CD14-positive monocyte (primary cell): Measurements from ENCODE around the gene SYNPO2. TPM values are rescaled to one million over a fixed set of nuclear protein-coding genes. Genes with fewer than 3 reads are reported as not detected.

ENCODE experiments used
- DNase-seq, 3 donors: peaks; one replicate each; pipeline ENCODE4 v3.0.0-alpha.2; 2011 to 2022
- H2AFZ ChIP-seq: 2 replicates; pipeline ENCODE4 v1.6.0; 2012; ENCODE audit warnings: mild to moderate bottlenecking, low read depth, low read length, inconsistent platforms; ENCODE audit not compliant: insufficient read depth, poor library complexity, severe bottlenecking
- H3K27ac ChIP-seq, 2 donors: 1 replicate in 1 of 2; 2 replicates in 1 of 2; pipeline ENCODE4 v1.5.1; 2012 to 2013; ENCODE audit warnings: low read length in 2 of 2, control low read depth in 1 of 2, inconsistent platforms in 1 of 2, low read depth in 1 of 2, mild to moderate bottlenecking in 1 of 2
- H3K27me3 ChIP-seq, 2 donors: one replicate each; pipeline versions ENCODE4 v1.6.0 to v1.6.1; 2011 to 2013; ENCODE audit warnings: low read length in 2 of 2; ENCODE audit not compliant: control insufficient read depth in 2 of 2, insufficient read depth in 2 of 2
- H3K36me3 ChIP-seq, 2 donors: replicated peaks in 1 of 2; 1 replicate in 1 of 2; 2 replicates in 1 of 2; pipeline versions ENCODE4 v1.5.1 to v1.6.1; 2012 to 2013; ENCODE audit warnings: low read length in 2 of 2, control low read depth in 1 of 2, inconsistent platforms in 1 of 2, mild to moderate bottlenecking in 1 of 2; ENCODE audit not compliant: insufficient read depth in 2 of 2, control insufficient read depth in 1 of 2
- H3K4me1 ChIP-seq, 2 donors: 1 replicate in 1 of 2; 2 replicates in 1 of 2; pipeline versions ENCODE4 v1.5.1 to v1.6.1; 2012 to 2013; ENCODE audit warnings: low read length in 2 of 2, control low read depth in 1 of 2, inconsistent platforms in 1 of 2, mild to moderate bottlenecking in 1 of 2, moderate library complexity in 1 of 2; ENCODE audit not compliant: insufficient read depth in 2 of 2, control insufficient read depth in 1 of 2
- H3K4me2 ChIP-seq: replicated peaks from 2 replicates; pipeline ENCODE3; 2012; ENCODE audit warnings: low read length, moderate library complexity, mild to moderate bottlenecking; ENCODE audit not compliant: poor library complexity, severe bottlenecking; ENCODE audit errors: extremely low read depth
- H3K4me3 ChIP-seq, 3 experiments: fragments of 200-600 bp in 1 of 3; sonication (generic) in 1 of 3; replicated peaks in 1 of 3; 1 replicate in 2 of 3; 2 replicates in 1 of 3; pipeline ENCODE4 v1.5.1; 2011 to 2013; ENCODE audit warnings: low read length in 3 of 3, mild to moderate bottlenecking in 3 of 3, control low read depth in 2 of 3, low read depth in 2 of 3, inconsistent platforms in 1 of 3, moderate library complexity in 1 of 3
- H3K79me2 ChIP-seq: 2 replicates; pipeline ENCODE4 v1.6.0; 2012; ENCODE audit warnings: mild to moderate bottlenecking, control low read depth, inconsistent platforms, low read length, moderate library complexity; ENCODE audit not compliant: insufficient read depth
- H3K9ac ChIP-seq: 2 replicates; pipeline ENCODE4 v1.6.0; 2017; ENCODE audit warnings: low read length, mild to moderate bottlenecking; ENCODE audit not compliant: insufficient read depth, poor library complexity, severe bottlenecking
- H3K9me3 ChIP-seq, 2 donors: replicated peaks in 1 of 2; 1 replicate in 1 of 2; 2 replicates in 1 of 2; pipeline versions ENCODE4 v1.5.1 to v1.6.1; 2012 to 2013; ENCODE audit warnings: low read length in 2 of 2, control low read depth in 1 of 2; ENCODE audit not compliant: control insufficient read depth in 1 of 2, insufficient read depth in 1 of 2
- H4K20me1 ChIP-seq: 2 replicates; pipeline ENCODE4 v1.6.0; 2012; ENCODE audit warnings: mild to moderate bottlenecking, low read length, control low read depth, moderate library complexity; ENCODE audit not compliant: insufficient read depth
- H3K27ac Mint-ChIP-seq, 7 donors: one replicate each; pipeline ENCODE4 v1.8.0; 2020; ENCODE audit warnings: mild to moderate bottlenecking in 7 of 7, mixed read lengths in 7 of 7, moderate library complexity in 6 of 7, inconsistent platforms in 2 of 7
- H3K27me3 Mint-ChIP-seq, 3 donors: one replicate each; pipeline ENCODE4 v1.8.0; 2021 to 2022; ENCODE audit warnings: low read depth in 3 of 3, mild to moderate bottlenecking in 3 of 3, mixed read lengths in 3 of 3, moderate library complexity in 3 of 3, inconsistent platforms in 1 of 3
- H3K36me3 Mint-ChIP-seq, 2 donors: one replicate each; pipeline ENCODE4 v1.8.0; 2020; ENCODE audit warnings: mixed read lengths in 2 of 2, inconsistent platforms in 1 of 2, mild to moderate bottlenecking in 1 of 2
- H3K4me1 Mint-ChIP-seq: one replicate; pipeline ENCODE4 v1.8.0; 2020; ENCODE audit warnings: mild to moderate bottlenecking, mixed read lengths
- H3K4me3 Mint-ChIP-seq, 2 donors: one replicate each; pipeline ENCODE4 v1.8.0; 2020; ENCODE audit warnings: mild to moderate bottlenecking in 2 of 2, mixed read lengths in 2 of 2, moderate library complexity in 1 of 2
- H3K9me3 Mint-ChIP-seq, 7 donors: one replicate each; pipeline ENCODE4 v1.8.0; 2020 to 2022; ENCODE audit warnings: mixed read lengths in 7 of 7, mild to moderate bottlenecking in 6 of 7, moderate library complexity in 6 of 7, inconsistent platforms in 2 of 7
- CTCF ChIP-seq: fragments of 200-600 bp; IDR thresholded peaks from one replicate; pipeline ENCODE4 v1.8.0; 2022; ENCODE audit warnings: antibody characterized with exemption, mild to moderate bottlenecking
- WGBS: methylation state at CpG from one replicate; pipeline ENCODE4 v1.1.5; 2013; ENCODE audit warnings: missing lambda C conversion rate; ENCODE audit not compliant: insufficient coverage; 5-methylcytosine and 5-hydroxymethylcytosine counted together
- intact Hi-C, 2 donors: fragments of 100-400 bp; cut with micrococcal nuclease; formaldehyde crosslinking; loops; one replicate each; pipeline versions ENCODE4 v1.15.0 to v1.15.1; 2023
- polyA plus RNA-seq, 3 donors: library from polyadenylated mRNA; depleted of rRNA in 1 of 3; unstranded in 2 of 3; stranded (reverse) in 1 of 3; fragments of 300-500 nt in 2 of 3; fragments of >200 nt in 1 of 3; fragmentation: Illumina TruSeq in 2 of 3; gene quantifications; 1 replicate in 2 of 3; 2 replicates in 1 of 3; pipeline ENCODE4 v1.2.3, GENCODE V29; 2012 to 2021

Gene SYNPO2
- polyA plus RNA-seq, 3 donors = 0.04 TPM; not detected in 2

GRCh38 chr4:118910221-118910620, 21.6 kb downstream of the SYNPO2 start:
- H3K27me3 ChIP-seq = no peaks in the 10 kb centered on the region
- H3K4me1 Mint-ChIP-seq = peaks cover 4% of the 10 kb centered on the region

GRCh38 chr4:118911238-118911703, 22.6 kb downstream of the SYNPO2 start:
- Histone ChIP-seq H2AFZ (no peak overlapping the region), H3K4me2 (no peak overlapping the region), H3K79me2 (no peaks in the 10 kb centered on the region), H3K9me3 (no peaks in the 10 kb centered on the region), H4K20me1 (no peaks in the 10 kb centered on the region), H3K27me3 (no peaks in the 10 kb centered on the region), H3K4me3 (no peak overlapping the region), H3K4me1 (no peaks in the 10 kb centered on the region), H3K27ac (no peak overlapping the region), H3K36me3 (no peaks in the 10 kb centered on the region), H3K9ac (no peak overlapping the region)
- peaks cover 0 to 1% (median 0%) of the 10 kb centered on the region in 7 donors for H3K9me3 Mint-ChIP-seq
- H3K27me3 Mint-ChIP-seq = peaks cover 1 to 4% (median 1%) of the 10 kb centered on the region in 3 donors
- TF ChIP-seq CTCF = no peak
- DNase-seq = no peak
- intact Hi-C loops = no loop called here
- H3K36me3 Mint-ChIP-seq = no peaks in the 10 kb centered on the region
- whole genome bisulfite sequencing = no CpG with 5 or more reads among the region's 3 CpGs
- H3K27ac Mint-ChIP-seq = no peak overlapping the region
- H3K4me1 Mint-ChIP-seq = no peaks in the 10 kb centered on the region
- H3K4me3 Mint-ChIP-seq = no peak overlapping the region

More at GRCh38 chr4:118910221-118910620, 21.6 kb downstream of the SYNPO2 start:
- no peak overlapping the region for H3K4me3 ChIP-seq
- Mint-ChIP-seq H3K27ac (no peak overlapping the region), H3K36me3 (no peaks in the 10 kb centered on the region), H3K27me3 (peaks cover 1 to 4% (median 1%) of the 10 kb centered on the region in 3 donors), H3K9me3 (peaks cover 0 to 1% (median 0%) of the 10 kb centered on the region in 7 donors), H3K4me3 (no peak overlapping the region)
- no peaks in the 10 kb centered on the region for H4K20me1 ChIP-seq
- no peak for DNase-seq
- H3K36me3 ChIP-seq = no peaks in the 10 kb centered on the region
- H3K27ac ChIP-seq = no peak overlapping the region
- no peak for TF ChIP-seq CTCF
- H3K9me3 ChIP-seq = no peaks in the 10 kb centered on the region
- no peaks in the 10 kb centered on the region for H3K4me1 ChIP-seq
- no peak overlapping the region for H3K9ac ChIP-seq
- intact Hi-C loops = no loop called here
- no CpG with 5 or more reads among the region's 3 CpGs for WGBS
- H2AFZ ChIP-seq = no peak overlapping the region
- no peak overlapping the region for H3K4me2 ChIP-seq
- H3K79me2 ChIP-seq = no peaks in the 10 kb centered on the region
